Neuronal stem cell (in vitro differentiated cells): ENCODE measurements around the gene RNF214.
"Not testable (repeated sequence)": the region's sequence is repeated elsewhere in the genome, so short reads cannot be mapped to it uniquely, and the experiment has no call there.

ENCODE experiments used
- DNase-seq: peaks from one replicate; pipeline ENCODE4 v3.0.0-alpha.2; 2013; ENCODE audit warnings: low spot score
- H2AFZ ChIP-seq: one replicate; pipeline ENCODE4 v1.6.1; 2013; ENCODE audit warnings: mild to moderate bottlenecking, low read length, inconsistent platforms
- H2AK5ac ChIP-seq: 2 replicates; pipeline ENCODE4 v1.6.1; 2013; ENCODE audit warnings: low read depth, mild to moderate bottlenecking, inconsistent platforms, low read length, moderate library complexity, mixed read lengths
- H2BK120ac ChIP-seq: 2 replicates; pipeline ENCODE4 v1.6.1; 2013; ENCODE audit warnings: low read depth, mild to moderate bottlenecking, inconsistent platforms, low read length, moderate library complexity, mixed read lengths
- H2BK12ac ChIP-seq: one replicate; pipeline ENCODE4 v1.6.1; 2013; ENCODE audit warnings: low read length, inconsistent platforms
- H2BK15ac ChIP-seq: 2 replicates; pipeline ENCODE4 v1.6.1; 2013; ENCODE audit warnings: mild to moderate bottlenecking, low read length, inconsistent platforms, mixed read lengths
- H2BK5ac ChIP-seq: one replicate; pipeline ENCODE4 v1.6.1; 2013; ENCODE audit warnings: inconsistent platforms, mild to moderate bottlenecking, low read length, moderate library complexity
- H3K14ac ChIP-seq: one replicate; pipeline ENCODE4 v1.6.1; 2013; ENCODE audit warnings: low read length, inconsistent platforms
- H3K18ac ChIP-seq: 2 replicates; pipeline ENCODE4 v1.6.1; 2013; ENCODE audit warnings: low read length, inconsistent platforms
- H3K23ac ChIP-seq: 2 replicates; pipeline ENCODE4 v1.6.1; 2013; ENCODE audit warnings: low read depth, mild to moderate bottlenecking, mixed read lengths, low read length, inconsistent platforms; ENCODE audit not compliant: poor library complexity
- H3K27ac ChIP-seq: replicated peaks from 3 replicates; pipeline ENCODE4 v1.5.1; 2013; ENCODE audit warnings: low read length, inconsistent platforms
- H3K27me3 ChIP-seq, 3 experiments: 2 replicates each; pipeline ENCODE4 v1.6.1; 2013; ENCODE audit warnings: low read length in 3 of 3, mild to moderate bottlenecking in 2 of 3, inconsistent platforms in 1 of 3, low read depth in 1 of 3, mixed read lengths in 1 of 3, moderate library complexity in 1 of 3; ENCODE audit not compliant: control insufficient read depth in 3 of 3, insufficient read depth in 3 of 3
- H3K36me3 ChIP-seq, 2 donors: replicated peaks in 1 of 2; 2 replicates each; pipeline ENCODE4 v1.6.1; 2013; ENCODE audit warnings: low read length in 2 of 2; ENCODE audit not compliant: control insufficient read depth in 2 of 2, insufficient read depth in 2 of 2
- H3K4ac ChIP-seq: 2 replicates; pipeline ENCODE4 v1.6.1; 2013; ENCODE audit warnings: inconsistent platforms, mild to moderate bottlenecking, low read length, moderate library complexity
- H3K4me1 ChIP-seq, 2 donors: 1 replicate in 1 of 2; 2 replicates in 1 of 2; pipeline ENCODE4 v1.6.1; 2013; ENCODE audit warnings: low read length in 2 of 2, low read depth in 1 of 2; ENCODE audit not compliant: control insufficient read depth in 2 of 2, insufficient read depth in 1 of 2
- H3K4me2 ChIP-seq: one replicate; pipeline ENCODE4 v1.6.1; 2013; ENCODE audit warnings: mild to moderate bottlenecking, low read length, inconsistent platforms; ENCODE audit not compliant: insufficient read depth, poor library complexity, severe bottlenecking
- H3K4me3 ChIP-seq, 2 donors: 2 replicates each; pipeline ENCODE4 v1.5.1; 2013; ENCODE audit warnings: low read length in 2 of 2, mild to moderate bottlenecking in 2 of 2, inconsistent platforms in 1 of 2, moderate library complexity in 1 of 2
- H3K79me1 ChIP-seq: one replicate; pipeline ENCODE4 v1.6.1; 2013; ENCODE audit warnings: low read depth, mild to moderate bottlenecking, inconsistent platforms, low read length, moderate library complexity
- H3K9ac ChIP-seq: one replicate; pipeline ENCODE4 v1.6.1; 2013; ENCODE audit warnings: mild to moderate bottlenecking, low read depth, low read length, inconsistent platforms; ENCODE audit not compliant: poor library complexity
- H3K9me3 ChIP-seq, 2 donors: replicated peaks in 1 of 2; 2 replicates each; pipeline versions ENCODE3 to v1.6.1; 2013; ENCODE audit warnings: low read length in 2 of 2, mild to moderate bottlenecking in 2 of 2, inconsistent platforms in 1 of 2, low read depth in 1 of 2, mixed read lengths in 1 of 2, moderate library complexity in 1 of 2; ENCODE audit not compliant: control insufficient read depth in 2 of 2, insufficient read depth in 1 of 2
- H4K8ac ChIP-seq: one replicate; pipeline ENCODE4 v1.6.1; 2013; ENCODE audit warnings: low read depth, mild to moderate bottlenecking, inconsistent platforms, low read length, moderate library complexity
- H4K91ac ChIP-seq: one replicate; pipeline ENCODE4 v1.6.1; 2013; ENCODE audit warnings: low read length, low read depth, mild to moderate bottlenecking, inconsistent platforms; ENCODE audit not compliant: poor library complexity
- WGBS, 2 donors: extraction: QIAGEN DNeasy Blood & Tissue Kit; methylation state at CpG; one replicate each; pipeline ENCODE4 v1.1.7; 2013; ENCODE audit warnings: missing lambda C conversion rate in 2 of 2, mixed read lengths in 1 of 2; ENCODE audit not compliant: insufficient read length in 2 of 2, insufficient replicate concordance in 1 of 2; ENCODE audit errors: extremely low coverage in 2 of 2; 5-methylcytosine and 5-hydroxymethylcytosine counted together

The RNF214 gene

DNA sequence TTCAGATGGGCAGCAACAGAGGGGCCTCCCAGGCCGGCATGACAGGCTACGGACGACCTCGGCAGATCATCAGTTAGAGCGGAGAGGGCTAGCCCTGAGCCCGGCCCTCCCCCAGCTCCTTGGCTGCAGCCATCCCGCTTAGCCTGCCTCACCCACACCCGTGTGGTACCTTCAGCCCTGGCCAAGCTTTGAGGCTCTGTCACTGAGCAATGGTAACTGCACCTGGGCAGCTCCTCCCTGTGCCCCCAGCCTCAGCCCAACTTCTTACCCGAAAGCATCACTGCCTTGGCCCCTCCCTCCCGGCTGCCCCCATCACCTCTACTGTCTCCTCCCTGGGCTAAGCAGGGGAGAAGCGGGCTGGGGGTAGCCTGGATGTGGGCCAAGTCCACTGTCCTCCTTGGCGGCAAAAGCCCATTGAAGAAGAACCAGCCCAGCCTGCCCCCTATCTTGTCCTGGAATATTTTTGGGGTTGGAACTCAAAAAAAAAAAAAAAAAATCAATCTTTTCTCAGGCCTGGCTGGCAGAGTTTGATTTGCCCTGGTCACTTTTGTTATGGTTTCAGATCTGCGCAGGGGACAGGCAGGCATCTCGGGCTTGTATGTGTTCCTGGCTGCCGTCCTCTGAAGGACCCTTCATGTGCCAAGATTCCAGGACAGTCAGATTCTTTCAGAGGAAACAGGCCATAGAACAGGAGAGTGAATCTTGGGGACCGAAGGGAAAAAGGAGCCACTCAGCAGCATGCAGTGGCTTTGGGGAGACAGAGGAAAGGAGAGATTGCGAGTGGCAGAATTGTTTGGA is 28.0 kb upstream of the RNF214 start:
- Histone ChIP-seq H3K27me3 (no peaks in the 10 kb centered on the region), H3K18ac (no peak overlapping the region), H3K36me3 (peaks cover 16 to 19% of the 10 kb centered on the region in 2 donors), H2AK5ac (no peak overlapping the region), H3K79me1 (no peaks in the 10 kb centered on the region), H2BK12ac (no peak overlapping the region), H4K91ac (no peak overlapping the region), H3K4ac (no peak overlapping the region), H2BK15ac (no peak overlapping the region), H3K9ac (no peak overlapping the region), H3K4me1 (peaks cover 3 to 22% of the 10 kb centered on the region in 2 donors), H3K4me2 (no peak overlapping the region), H3K27ac (no peak overlapping the region), H3K23ac (peak overlapping the region; percentile 29), H3K9me3 (no peaks in the 10 kb centered on the region), H3K4me3 (no peak overlapping the region), H2AFZ (no peak overlapping the region), H2BK120ac (no peak overlapping the region), H4K8ac (no peak overlapping the region), H2BK5ac (no peak overlapping the region), H3K14ac (no peak overlapping the region)
- WGBS, 2 donors: no CpG with 5 or more reads among the region's 17 CpGs
- DNase-seq: no peak

GRCh38 chr11:117205211-117205818 is 27.2 kb upstream of the RNF214 start:
- Histone ChIP-seq H2BK12ac (no peak overlapping the region), H3K79me1 (no peaks in the 10 kb centered on the region), H3K4ac (no peak overlapping the region), H2AK5ac (no peak overlapping the region), H2BK120ac (no peak overlapping the region), H3K4me1 (peaks cover 0 to 15% of the 10 kb centered on the region in 2 donors), H3K4me2 (no peak overlapping the region), H3K36me3 (peaks cover 16 to 19% of the 10 kb centered on the region in 2 donors), H3K27ac (no peak overlapping the region), H3K18ac (no peak overlapping the region), H2AFZ (no peak overlapping the region), H3K4me3 (peak overlapping the region in 1 of 2 donors; percentile 62), H3K27me3 (no peaks in the 10 kb centered on the region), H2BK15ac (no peak overlapping the region), H4K8ac (no peak overlapping the region), H3K9me3 (no peaks in the 10 kb centered on the region), H2BK5ac (no peak overlapping the region), H4K91ac (no peak overlapping the region), H3K14ac (no peak overlapping the region), H3K23ac (no peak overlapping the region), H3K9ac (no peak overlapping the region)
- DNase-seq: no peak
- WGBS, 2 donors: no CpG with 5 or more reads among the region's 11 CpGs

DNA sequence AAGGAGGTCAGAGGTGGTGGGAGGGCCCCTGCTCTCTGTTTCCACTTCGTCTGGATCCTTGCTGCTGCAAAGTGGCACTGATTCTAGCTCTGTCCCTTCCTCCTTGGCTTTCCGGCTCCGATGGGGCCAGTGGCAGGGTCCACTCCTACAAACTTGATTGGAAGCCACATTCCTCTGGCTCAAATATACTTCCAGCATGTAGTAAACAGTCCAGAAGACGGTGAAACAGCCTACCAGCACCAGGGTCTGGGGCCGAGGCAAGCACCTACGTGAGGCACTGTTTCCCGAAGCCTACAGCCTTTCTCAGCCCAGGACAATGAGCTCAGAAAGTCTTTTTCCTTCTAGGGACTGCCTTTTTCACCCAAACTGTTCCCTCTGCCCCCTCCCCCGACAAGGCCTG is 26.4 kb upstream of the RNF214 start:
- not testable (repeated sequence) for H2BK120ac ChIP-seq, H4K91ac ChIP-seq, H2AFZ ChIP-seq, H3K14ac ChIP-seq, DNase-seq, H3K9me3 ChIP-seq, H2AK5ac ChIP-seq, H3K4me1 ChIP-seq, H3K79me1 ChIP-seq, H3K27ac ChIP-seq, H3K9ac ChIP-seq, H2BK12ac ChIP-seq, H3K18ac ChIP-seq, H3K4me3 ChIP-seq, H3K23ac ChIP-seq, H3K27me3 ChIP-seq, H4K8ac ChIP-seq, H3K4ac ChIP-seq, H3K4me2 ChIP-seq, H2BK5ac ChIP-seq, H2BK15ac ChIP-seq
- peaks cover 16 to 19% of the 10 kb centered on the region in 2 donors for H3K36me3 ChIP-seq
- no CpG with 5 or more reads among the region's 8 CpGs for WGBS, 2 donors

DNA sequence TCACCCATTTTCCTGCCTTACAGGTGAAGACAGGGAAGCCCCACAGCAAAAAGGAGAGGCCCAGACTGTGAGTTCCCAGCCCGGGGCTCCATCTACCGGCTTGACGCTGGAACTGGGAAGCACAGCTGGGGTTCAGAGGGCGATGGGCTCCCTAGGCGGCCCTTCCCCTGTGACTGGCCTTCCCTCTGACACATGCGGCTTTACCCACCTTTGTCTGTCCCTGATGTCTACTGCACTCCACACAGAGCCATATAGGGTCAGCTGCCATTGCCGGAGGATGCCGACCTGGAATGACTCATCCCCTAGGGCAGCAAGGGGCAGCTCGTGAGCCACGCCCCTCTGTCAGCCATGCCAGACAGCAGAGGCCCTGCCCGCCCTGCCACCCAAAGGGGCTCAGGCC is 25.6 kb upstream of the RNF214 start:
- H3K4ac ChIP-seq, H4K8ac ChIP-seq, H4K91ac ChIP-seq, H3K4me2 ChIP-seq, H3K9me3 ChIP-seq, H2BK12ac ChIP-seq, H3K27me3 ChIP-seq, H2AK5ac ChIP-seq, H2BK15ac ChIP-seq, H3K9ac ChIP-seq, H3K27ac ChIP-seq, H3K4me3 ChIP-seq, DNase-seq, H3K18ac ChIP-seq, H3K14ac ChIP-seq, H3K79me1 ChIP-seq, H2BK5ac ChIP-seq, H2BK120ac ChIP-seq, H3K4me1 ChIP-seq, H2AFZ ChIP-seq, H3K23ac ChIP-seq: not testable (repeated sequence)
- WGBS, 2 donors: no CpG with 5 or more reads among the region's 11 CpGs
- peaks cover 19% of the 10 kb centered on the region in 2 donors for H3K36me3 ChIP-seq
